Measurements from ENCODE around the gene KHDRBS2.

- TF ChIP-seq, protein P1, sequence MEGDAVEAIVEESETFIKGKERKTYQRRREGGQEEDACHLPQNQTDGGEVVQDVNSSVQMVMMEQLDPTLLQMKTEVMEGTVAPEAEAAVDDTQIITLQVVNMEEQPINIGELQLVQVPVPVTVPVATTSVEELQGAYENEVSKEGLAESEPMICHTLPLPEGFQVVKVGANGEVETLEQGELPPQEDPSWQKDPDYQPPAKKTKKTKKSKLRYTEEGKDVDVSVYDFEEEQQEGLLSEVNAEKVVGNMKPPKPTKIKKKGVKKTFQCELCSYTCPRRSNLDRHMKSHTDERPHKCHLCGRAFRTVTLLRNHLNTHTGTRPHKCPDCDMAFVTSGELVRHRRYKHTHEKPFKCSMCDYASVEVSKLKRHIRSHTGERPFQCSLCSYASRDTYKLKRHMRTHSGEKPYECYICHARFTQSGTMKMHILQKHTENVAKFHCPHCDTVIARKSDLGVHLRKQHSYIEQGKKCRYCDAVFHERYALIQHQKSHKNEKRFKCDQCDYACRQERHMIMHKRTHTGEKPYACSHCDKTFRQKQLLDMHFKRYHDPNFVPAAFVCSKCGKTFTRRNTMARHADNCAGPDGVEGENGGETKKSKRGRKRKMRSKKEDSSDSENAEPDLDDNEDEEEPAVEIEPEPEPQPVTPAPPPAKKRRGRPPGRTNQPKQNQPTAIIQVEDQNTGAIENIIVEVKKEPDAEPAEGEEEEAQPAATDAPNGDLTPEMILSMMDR (conservative IDR thresholded peaks at IDR 0.05; ENCODE audit: low read length): no peak
- TF ChIP-seq EZH2phosphoT487 (IDR thresholded peaks at IDR 0.05; ENCODE audit: borderline replicate concordance): no peak
Observed at GRCh38 chr6:62037445-62037844, 248.6 kb downstream of the KHDRBS2 start.
